Measurements from ENCODE around the gene DHRS3. TPM values are rescaled to one million over a fixed set of nuclear protein-coding genes. Genes with fewer than 3 reads are reported as not detected.

The DHRS3 gene
- total RNA-seq, 1 experiment from 2014 or later, result 54.5 TPM

GRCh38 chr1:12600335-12600734 is 17.7 kb downstream of the DHRS3 start:
- Histone ChIP-seq H3K4me1 (ENCODE audit: insufficient read depth, low read length) (no peaks in the 10 kb centered on the region; the same call in 1 of the 2 replicates), H3K4ac (ENCODE audit: low read depth, low read length) (no peak overlapping the region), H2BK5ac (ENCODE audit: insufficient read length, low read length) (no peak overlapping the region), H3K9me3 (ENCODE audit: control insufficient read depth, low read depth, low read length) (no peaks in the 10 kb centered on the region), H3K79me1 (ENCODE audit: insufficient read depth, low read depth, low read length, poor library complexity, severe bottlenecking) (no peaks in the 10 kb centered on the region), H4K8ac (replicated peaks; ENCODE audit: insufficient read length, low read depth, low read length) (no peak overlapping the region), H4K91ac (ENCODE audit: insufficient read length, low read depth, low read length) (no peak overlapping the region), H3K56ac (ENCODE audit: insufficient read length, low read depth, low read length) (no peak overlapping the region), H2BK20ac (ENCODE audit: low read depth, low read length, poor library complexity, severe bottlenecking) (no peak overlapping the region), H3T11ph (ENCODE audit: low read length) (no peak overlapping the region), H3K23me2 (ENCODE audit: insufficient read length, low read depth, low read length, poor library complexity, severe bottlenecking) (peaks cover 7% of the 10 kb centered on the region), H3K9ac (ENCODE audit: extremely low read depth, insufficient read length, low read length) (no peak overlapping the region), H3K14ac (ENCODE audit: insufficient read depth, low read length) (no peak overlapping the region), H3K23ac (ENCODE audit: insufficient read length, low read depth, low read length) (no peak overlapping the region), H3K27me3 (ENCODE audit: insufficient read depth, low read length) (no peaks in the 10 kb centered on the region), H3K4me2 (ENCODE audit: insufficient read depth, insufficient read length, low read length) (no peak overlapping the region), H2AK5ac (ENCODE audit: insufficient read length, low read length) (no peak overlapping the region), H3K18ac (ENCODE audit: insufficient read length, low read depth, low read length) (no peak overlapping the region), H2AFZ (ENCODE audit: low read length) (no peak overlapping the region), H2BK15ac (ENCODE audit: low read depth, low read length) (no peak overlapping the region), H3K79me2 (ENCODE audit: insufficient read depth, low read length) (no peaks in the 10 kb centered on the region), H2BK120ac (ENCODE audit: low read depth, low read length, poor library complexity, severe bottlenecking) (no peak overlapping the region), H4K20me1 (ENCODE audit: control insufficient read depth, insufficient read depth, insufficient read length) (no peaks in the 10 kb centered on the region), H3K27ac (ENCODE audit: insufficient read length, low read depth, low read length) (no peak overlapping the region), H2BK12ac (ENCODE audit: insufficient read length, low read depth, low read length) (no peak overlapping the region), H4K5ac (ENCODE audit: insufficient read length, low read depth, low read length) (no peak overlapping the region)
- Mint-ChIP-seq H3K27ac (no peak overlapping the region), H3K4me3 (no peak overlapping the region), H3K36me3 (ENCODE audit: insufficient read depth in 1 of 3, low read depth in 3 of 3) (peaks cover 0 to 37% (median 19%) of the 10 kb centered on the region in 3 experiments; a peak in 5 of 7 replicates), H3K9me3 (no peaks in the 10 kb centered on the region), H3K4me1 (peaks cover 56 to 68% of the 10 kb centered on the region in 2 experiments), H3K27me3 (ENCODE audit: low read depth) (peaks cover 21% of the 10 kb centered on the region)
- DNase-seq, result no peak
- no CpG with 5 or more reads among the region's 7 CpGs for WGBS (ENCODE audit: extremely low coverage, insufficient read length, low lambda C conversion rate)
- TF ChIP-seq, protein P1, sequence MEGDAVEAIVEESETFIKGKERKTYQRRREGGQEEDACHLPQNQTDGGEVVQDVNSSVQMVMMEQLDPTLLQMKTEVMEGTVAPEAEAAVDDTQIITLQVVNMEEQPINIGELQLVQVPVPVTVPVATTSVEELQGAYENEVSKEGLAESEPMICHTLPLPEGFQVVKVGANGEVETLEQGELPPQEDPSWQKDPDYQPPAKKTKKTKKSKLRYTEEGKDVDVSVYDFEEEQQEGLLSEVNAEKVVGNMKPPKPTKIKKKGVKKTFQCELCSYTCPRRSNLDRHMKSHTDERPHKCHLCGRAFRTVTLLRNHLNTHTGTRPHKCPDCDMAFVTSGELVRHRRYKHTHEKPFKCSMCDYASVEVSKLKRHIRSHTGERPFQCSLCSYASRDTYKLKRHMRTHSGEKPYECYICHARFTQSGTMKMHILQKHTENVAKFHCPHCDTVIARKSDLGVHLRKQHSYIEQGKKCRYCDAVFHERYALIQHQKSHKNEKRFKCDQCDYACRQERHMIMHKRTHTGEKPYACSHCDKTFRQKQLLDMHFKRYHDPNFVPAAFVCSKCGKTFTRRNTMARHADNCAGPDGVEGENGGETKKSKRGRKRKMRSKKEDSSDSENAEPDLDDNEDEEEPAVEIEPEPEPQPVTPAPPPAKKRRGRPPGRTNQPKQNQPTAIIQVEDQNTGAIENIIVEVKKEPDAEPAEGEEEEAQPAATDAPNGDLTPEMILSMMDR (conservative IDR thresholded peaks at IDR 0.05), result no peak

Data from H9 (cell line).